Astrocyte (in vitro differentiated cells and primary cell): ENCODE measurements around the gene SLCO3A1. TPM values are rescaled to one million over a fixed set of nuclear protein-coding genes. Genes with fewer than 3 reads are reported as not detected.

Experiments
- DNase-seq: peaks from one replicate; pipeline ENCODE4 v3.0.0-alpha.2; 2010; ENCODE audit warnings: low read depth
- FAIRE-seq: peaks from 2 replicates; lab custom pipeline; 2011; peaks lifted over from hg19 to GRCh38; lab: Jason Lieb, UNC
- H2AFZ ChIP-seq: 2 replicates; pipeline ENCODE4 v1.6.0; 2012; ENCODE audit warnings: low read depth, low read length, inconsistent platforms
- H3K27ac ChIP-seq: 2 replicates; pipeline ENCODE4 v1.5.1; 2011; ENCODE audit warnings: low read depth, low read length, inconsistent platforms
- H3K27me3 ChIP-seq: 2 replicates; pipeline ENCODE4 v1.6.0; 2011; ENCODE audit warnings: low read length, inconsistent platforms; ENCODE audit not compliant: insufficient read depth
- H3K36me3 ChIP-seq: 2 replicates; pipeline ENCODE4 v1.5.1; 2011; ENCODE audit warnings: low read length, inconsistent platforms; ENCODE audit not compliant: insufficient read depth
- H3K4me1 ChIP-seq: 2 replicates; pipeline ENCODE4 v1.5.1; 2011; ENCODE audit warnings: low read length, inconsistent platforms; ENCODE audit not compliant: insufficient read depth
- H3K4me2 ChIP-seq: 2 replicates; pipeline ENCODE4 v1.6.0; 2012; ENCODE audit warnings: low read length, inconsistent platforms
- H3K4me3 ChIP-seq: 2 replicates; pipeline ENCODE4 v1.5.1; 2011; ENCODE audit warnings: low read depth, mild to moderate bottlenecking, low read length, inconsistent platforms; ENCODE audit not compliant: insufficient read depth
- H3K79me2 ChIP-seq: 2 replicates; pipeline ENCODE4 v1.6.0; 2012; ENCODE audit warnings: mild to moderate bottlenecking, low read length, inconsistent platforms; ENCODE audit not compliant: insufficient read depth
- H3K9ac ChIP-seq: 2 replicates; pipeline ENCODE4 v1.6.0; 2012; ENCODE audit warnings: mild to moderate bottlenecking, low read length, inconsistent platforms
- H3K9me3 ChIP-seq: 2 replicates; pipeline ENCODE4 v1.5.1; 2012; ENCODE audit warnings: low read depth, mild to moderate bottlenecking, low read length, inconsistent platforms; ENCODE audit not compliant: insufficient read depth
- H4K20me1 ChIP-seq: 2 replicates; pipeline ENCODE4 v1.6.0; 2012; ENCODE audit warnings: low read length, inconsistent platforms; ENCODE audit not compliant: insufficient read depth
- H3K27ac Mint-ChIP-seq: one replicate; pipeline ENCODE4 v1.8.0; 2021; ENCODE audit warnings: mild to moderate bottlenecking, mixed read lengths; ENCODE audit not compliant: unreplicated experiment
- H3K27me3 Mint-ChIP-seq: one replicate; pipeline ENCODE4 v1.8.0; 2021; ENCODE audit warnings: low read depth, mixed read lengths; ENCODE audit not compliant: unreplicated experiment
- H3K36me3 Mint-ChIP-seq: one replicate; pipeline ENCODE4 v1.8.0; 2021; ENCODE audit warnings: low read depth, mixed read lengths; ENCODE audit not compliant: unreplicated experiment
- H3K4me1 Mint-ChIP-seq: one replicate; pipeline ENCODE4 v1.8.0; 2021; ENCODE audit warnings: low read depth, mixed read lengths; ENCODE audit not compliant: unreplicated experiment
- H3K4me3 Mint-ChIP-seq: one replicate; pipeline ENCODE4 v1.8.0; 2021; ENCODE audit warnings: mild to moderate bottlenecking, moderate library complexity, mixed read lengths; ENCODE audit not compliant: unreplicated experiment
- H3K9me3 Mint-ChIP-seq: one replicate; pipeline ENCODE4 v1.8.0; 2021; ENCODE audit warnings: mild to moderate bottlenecking, mixed read lengths; ENCODE audit not compliant: unreplicated experiment
- EZH2 ChIP-seq: IDR thresholded peaks from 2 replicates; pipeline ENCODE4 v1.6.1; 2012; ENCODE audit warnings: mild to moderate bottlenecking, low read length, inconsistent platforms; ENCODE audit not compliant: insufficient read depth
- total RNA-seq: library from RNA; stranded (reverse); gene quantifications from 2 replicates; pipeline ENCODE4 v1.2.1, GENCODE V29; 2021
- TF ChIP-seq, protein P1 (sequence below): IDR thresholded peaks from 2 replicates; pipeline ENCODE4 v1.5.1; 2011; ENCODE audit warnings: low read depth, mild to moderate bottlenecking, inconsistent platforms, low read length, moderate library complexity; ENCODE audit not compliant: insufficient read depth

SLCO3A1 gene
- total RNA-seq, 1 donor from 2014 or later: 9.4 TPM

- Mint-ChIP-seq H3K4me3 (no peak overlapping the region), H3K4me1 (no peaks in the 10 kb centered on the region), H3K9me3 (no peaks in the 10 kb centered on the region), H3K36me3 (no peaks in the 10 kb centered on the region), H3K27me3 (peaks cover 9% of the 10 kb centered on the region), H3K27ac (no peak overlapping the region)
- Histone ChIP-seq H3K9ac (no peak overlapping the region), H3K4me2 (no peak overlapping the region), H3K79me2 (no peaks in the 10 kb centered on the region), H3K27me3 (peaks cover 3% of the 10 kb centered on the region), H3K36me3 (no peaks in the 10 kb centered on the region), H3K27ac (no peak overlapping the region), H4K20me1 (no peaks in the 10 kb centered on the region), H3K4me1 (no peaks in the 10 kb centered on the region), H3K4me3 (no peak overlapping the region), H3K9me3 (no peaks in the 10 kb centered on the region), H2AFZ (no peak overlapping the region)
- TF ChIP-seq EZH2: no peak
- TF ChIP-seq, protein P1, sequence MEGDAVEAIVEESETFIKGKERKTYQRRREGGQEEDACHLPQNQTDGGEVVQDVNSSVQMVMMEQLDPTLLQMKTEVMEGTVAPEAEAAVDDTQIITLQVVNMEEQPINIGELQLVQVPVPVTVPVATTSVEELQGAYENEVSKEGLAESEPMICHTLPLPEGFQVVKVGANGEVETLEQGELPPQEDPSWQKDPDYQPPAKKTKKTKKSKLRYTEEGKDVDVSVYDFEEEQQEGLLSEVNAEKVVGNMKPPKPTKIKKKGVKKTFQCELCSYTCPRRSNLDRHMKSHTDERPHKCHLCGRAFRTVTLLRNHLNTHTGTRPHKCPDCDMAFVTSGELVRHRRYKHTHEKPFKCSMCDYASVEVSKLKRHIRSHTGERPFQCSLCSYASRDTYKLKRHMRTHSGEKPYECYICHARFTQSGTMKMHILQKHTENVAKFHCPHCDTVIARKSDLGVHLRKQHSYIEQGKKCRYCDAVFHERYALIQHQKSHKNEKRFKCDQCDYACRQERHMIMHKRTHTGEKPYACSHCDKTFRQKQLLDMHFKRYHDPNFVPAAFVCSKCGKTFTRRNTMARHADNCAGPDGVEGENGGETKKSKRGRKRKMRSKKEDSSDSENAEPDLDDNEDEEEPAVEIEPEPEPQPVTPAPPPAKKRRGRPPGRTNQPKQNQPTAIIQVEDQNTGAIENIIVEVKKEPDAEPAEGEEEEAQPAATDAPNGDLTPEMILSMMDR: no peak
- no peak for FAIRE-seq
- no peak for DNase-seq
Observed at GRCh38 chr15:91841861-91842260, 11.6 kb upstream of the SLCO3A1 start.

- H3K9ac ChIP-seq: no peak overlapping the region
- H3K9me3 ChIP-seq: no peaks in the 10 kb centered on the region
- no peak overlapping the region for H3K4me3 ChIP-seq
- Mint-ChIP-seq H3K4me3 (no peak overlapping the region), H3K4me1 (no peaks in the 10 kb centered on the region), H3K27ac (no peak overlapping the region), H3K9me3 (no peaks in the 10 kb centered on the region), H3K27me3 (peaks cover 9% of the 10 kb centered on the region), H3K36me3 (no peaks in the 10 kb centered on the region)
- no peak overlapping the region for H2AFZ ChIP-seq
- H3K4me2 ChIP-seq: no peak overlapping the region
- FAIRE-seq: no peak
- no peaks in the 10 kb centered on the region for H3K36me3 ChIP-seq
- TF ChIP-seq, protein P1: no peak
- no peak for TF ChIP-seq EZH2
- DNase-seq: no peak
- H4K20me1 ChIP-seq: no peaks in the 10 kb centered on the region
- peaks cover 3% of the 10 kb centered on the region for H3K27me3 ChIP-seq
- H3K4me1 ChIP-seq: no peaks in the 10 kb centered on the region
- H3K27ac ChIP-seq: no peak overlapping the region
- no peaks in the 10 kb centered on the region for H3K79me2 ChIP-seq
Observed at GRCh38 chr15:91844341-91844740, 9.2 kb upstream of the SLCO3A1 start.

DNA sequence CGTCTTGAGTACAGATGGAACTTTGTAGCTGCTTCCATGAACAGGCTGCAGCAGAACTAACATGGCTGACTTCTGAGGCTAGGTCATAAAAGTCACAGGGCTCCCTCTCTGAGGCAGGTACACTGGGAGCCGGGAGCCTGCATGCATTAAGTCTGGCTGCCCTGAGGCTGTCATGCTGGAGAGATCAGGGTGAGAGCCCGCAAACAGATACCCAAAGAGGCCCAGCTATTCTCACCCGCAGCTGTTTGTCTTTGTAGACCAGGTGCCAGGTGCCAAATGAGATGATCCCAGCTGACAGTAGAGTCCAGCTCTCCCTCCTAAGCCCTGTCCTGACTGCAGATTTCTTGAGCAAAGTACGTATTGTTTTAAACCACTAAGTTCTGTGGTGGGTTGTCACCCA lies 8.6 kb upstream of the SLCO3A1 start:
- TF ChIP-seq, protein P1: no peak
- TF ChIP-seq EZH2: no peak
- H3K36me3 Mint-ChIP-seq: no peaks in the 10 kb centered on the region
- Histone ChIP-seq H3K36me3 (no peaks in the 10 kb centered on the region), H3K27ac (no peak overlapping the region), H4K20me1 (no peaks in the 10 kb centered on the region), H3K9me3 (no peaks in the 10 kb centered on the region), H2AFZ (no peak overlapping the region), H3K4me1 (no peaks in the 10 kb centered on the region), H3K27me3 (peaks cover 3% of the 10 kb centered on the region), H3K79me2 (no peaks in the 10 kb centered on the region), H3K4me2 (no peak overlapping the region), H3K4me3 (no peak overlapping the region), H3K9ac (no peak overlapping the region)
- H3K9me3 Mint-ChIP-seq: no peaks in the 10 kb centered on the region
- peaks cover 9% of the 10 kb centered on the region for H3K27me3 Mint-ChIP-seq
- H3K4me1 Mint-ChIP-seq: no peaks in the 10 kb centered on the region
- DNase-seq (no peak), FAIRE-seq (no peak)
- H3K4me3 Mint-ChIP-seq: no peak overlapping the region
- H3K27ac Mint-ChIP-seq: no peak overlapping the region
